K562 (cell line): ENCODE measurements around the gene ADGRL3. TPM values are rescaled to one million over a fixed set of nuclear protein-coding genes. Genes with fewer than 3 reads are reported as not detected.

Experiments
- ATAC-seq: fragments of 200-7000 bp; cut with Tn5 transposase; 3 replicates; pipeline ENCODE4 v1.9.1; 2020; ENCODE audit warnings: moderate library complexity
- BruUV-seq: library from RNA; stranded (reverse); fragments of 400-500 nt; replicated peaks from 2 replicates; lab custom pipeline; 2021; lab: Mats Ljungman, UMichigan
- CTCF ChIA-PET: fragments of 300-600 bp; formaldehyde crosslinking; extraction: SDS; loops from one replicate; lab custom pipeline; 2021; ENCODE audit warnings: low intra/inter-chr PET ratio; lab: Yijun Ruan, JAX
- POLR2A ChIA-PET: fragments of 300-600, 350-650 bp; sonication (Branson Sonifier 250); formaldehyde crosslinking; extraction: SDS; loops from one replicate; lab custom pipeline; 2021; ENCODE audit warnings: antibody characterized with exemption, inconsistent platforms; lab: Yijun Ruan, JAX
- DNase-seq, 4 experiments: peaks; one replicate each; pipeline versions ENCODE4 v3.0.0 to v3.0.0-alpha.2; 2011 to 2018; ENCODE audit warnings: low spot score in 3 of 4, mixed read lengths in 3 of 4; ENCODE audit errors: extremely low read depth in 1 of 4
- FAIRE-seq: peaks from 2 replicates; lab custom pipeline; 2011; peaks lifted over from hg19 to GRCh38; lab: Jason Lieb, UNC
- H2AFZ ChIP-seq: 2 replicates; pipeline ENCODE4 v1.6.0; 2011; ENCODE audit warnings: low read depth, low read length, control low read depth, inconsistent platforms
- H3K27ac ChIP-seq: fragments of 200-600 bp; 3 replicates; pipeline ENCODE4 v1.8.0; 2011; ENCODE audit warnings: low read depth, mild to moderate bottlenecking, control low read depth, inconsistent platforms, low read length, moderate library complexity, mixed read lengths; ENCODE audit errors: extremely low read depth
- H3K27me3 ChIP-seq, 2 experiments: fragments of 300-600 bp in 1 of 2; 2 replicates in 1 of 2; 3 replicates in 1 of 2; pipeline versions ENCODE4 v1.6.0 to v1.8.0; 2011; ENCODE audit warnings: inconsistent platforms in 2 of 2, low read length in 2 of 2, mild to moderate bottlenecking in 1 of 2, mixed read lengths in 1 of 2, moderate library complexity in 1 of 2; ENCODE audit not compliant: control insufficient read depth in 2 of 2, insufficient read depth in 2 of 2
- H3K36me3 ChIP-seq: fragments of 300-600 bp; 3 replicates; pipeline ENCODE4 v1.8.0; 2011; ENCODE audit warnings: mild to moderate bottlenecking, low read length, inconsistent platforms; ENCODE audit not compliant: control insufficient read depth, insufficient read depth
- H3K4me1 ChIP-seq, 2 experiments: fragments of 200-600 bp in 1 of 2; replicated peaks in 1 of 2; 2 replicates in 1 of 2; 3 replicates in 1 of 2; pipeline versions ENCODE4 v1.5.1 to v1.8.0; 2011; ENCODE audit warnings: inconsistent platforms in 2 of 2, low read length in 2 of 2, mild to moderate bottlenecking in 1 of 2, mixed read lengths in 1 of 2, moderate library complexity in 1 of 2; ENCODE audit not compliant: control insufficient read depth in 2 of 2, insufficient read depth in 2 of 2
- H3K4me2 ChIP-seq: 2 replicates; pipeline ENCODE4 v1.6.1; 2011; ENCODE audit warnings: low read length, control low read depth, inconsistent platforms, mixed read lengths; ENCODE audit not compliant: insufficient read depth
- H3K4me3 ChIP-seq: fragments of 200-600 bp; sonication (generic), shearing (Covaris generic); 2 replicates; pipeline ENCODE4 v1.5.1; 2016; ENCODE audit warnings: control low read depth, inconsistent platforms
- H3K79me2 ChIP-seq: fragments of 200-600 bp; 3 replicates; pipeline ENCODE4 v1.8.0; 2011; ENCODE audit warnings: low read length, inconsistent platforms; ENCODE audit not compliant: control insufficient read depth, insufficient read depth
- H3K9ac ChIP-seq, 2 experiments: 2 replicates each; pipeline versions ENCODE4 v1.6.0 to v1.6.1; 2011; ENCODE audit warnings: low read depth in 2 of 2, low read length in 2 of 2, control low read depth in 1 of 2, inconsistent platforms in 1 of 2, mild to moderate bottlenecking in 1 of 2, mixed read lengths in 1 of 2; ENCODE audit not compliant: insufficient read depth in 1 of 2
- H3K9me1 ChIP-seq: one replicate; pipeline ENCODE4 v1.6.0; 2011; ENCODE audit warnings: inconsistent platforms, mild to moderate bottlenecking, low read length, moderate library complexity; ENCODE audit not compliant: control insufficient read depth, insufficient read depth
- H3K9me3 ChIP-seq: replicated peaks from 2 replicates; pipeline ENCODE4 v1.5.1; 2011; ENCODE audit warnings: low read depth, low read length, inconsistent platforms; ENCODE audit not compliant: control insufficient read depth, insufficient read depth
- H4K20me1 ChIP-seq: replicated peaks from 2 replicates; pipeline ENCODE4 v1.6.1; 2011; ENCODE audit warnings: low read length, inconsistent platforms, mixed read lengths; ENCODE audit not compliant: control insufficient read depth, insufficient read depth
- CREB1 ChIP-seq, 2 experiments: sonication (generic) in 1 of 2; formaldehyde crosslinking in 1 of 2; IDR thresholded peaks; 2 replicates each; pipeline versions ENCODE4 v1.6.1 to v1.8.0; 2012 to 2022; ENCODE audit warnings: inconsistent platforms in 1 of 2, mild to moderate bottlenecking in 1 of 2, missing genetic modification reagents in 1 of 2, moderate library complexity in 1 of 2
- DDX20 ChIP-seq: fragments of 450-650 bp; IDR thresholded peaks from 2 replicates; pipeline ENCODE4 v1.6.1; 2016; ENCODE audit warnings: missing genetic modification characterization, low read depth, mild to moderate bottlenecking, missing compliant biosample characterization, moderate library complexity
- FOXA3 ChIP-seq, 2 experiments: fragments of 450-650 bp in 1 of 2; sonication (generic) in 1 of 2; formaldehyde crosslinking; IDR thresholded peaks in 1 of 2; conservative IDR thresholded peaks in 1 of 2; 2 replicates each; pipeline versions ENCODE4 v1.4.0 to v1.8.0; 2020 to 2022; ENCODE audit warnings: mild to moderate bottlenecking in 2 of 2, missing genetic modification reagents in 1 of 2
- FUS ChIP-seq: fragments of 200-400 bp; formaldehyde crosslinking; optimal IDR thresholded peaks from 2 replicates; pipeline ENCODE3; 2017; ENCODE audit warnings: low read depth, low read length
- NCOA1 ChIP-seq: fragments of 450-650 bp; IDR thresholded peaks from 2 replicates; pipeline ENCODE4 v1.6.1; 2016; ENCODE audit warnings: low read depth
- ZNF12 ChIP-seq: sonication (generic); formaldehyde crosslinking; IDR thresholded peaks from 2 replicates; pipeline ENCODE4 v1.4.0; 2020; ENCODE audit warnings: mild to moderate bottlenecking, missing genetic modification reagents
- WGBS: fragments of 100-300 bp; shearing (Covaris generic); methylation state at CpG from one replicate; pipeline ENCODE4 v1.1.6; 2016; ENCODE audit warnings: low coverage, mixed read lengths; ENCODE audit not compliant: insufficient coverage; ENCODE audit errors: missing lambda C conversion rate; 5-methylcytosine and 5-hydroxymethylcytosine counted together
- in situ Hi-C: fragments of 300-500 bp; cut with MboI; formaldehyde crosslinking; loops from 4 replicates; pipeline ENCODE4 v1.15.0; 2018; ENCODE audit warnings: inconsistent platforms, mixed read lengths
- intact Hi-C: fragments of 100-400 bp; cut with micrococcal nuclease; formaldehyde crosslinking; loops from 2 replicates; pipeline ENCODE4 v1.14.2; 2022
- polyA plus RNA-seq, 8 experiments: library from polyadenylated mRNA; depleted of rRNA in 4 of 8; stranded (reverse) in 5 of 8; unstranded in 3 of 8; fragments of >200 nt; fragmentation: Nextera tagmentation in 2 of 8; fragmentation: Illumina TruSeq in 1 of 8; extraction: Ambion mirVana in 2 of 8; extraction: Trizol in 1 of 8; gene quantifications; 2 replicates each; pipeline versions ENCODE4 v1.2.1 to v1.2.3, GENCODE V29; 2011 to 2014; ENCODE audit warnings: inconsistent platforms in 1 of 8, missing spikeins in 1 of 8
- total RNA-seq, 7 experiments: library from RNA; depleted of rRNA in 6 of 7; stranded (reverse); fragments of >200 nt in 6 of 7; fragmentation: Illumina TruSeq in 2 of 7; extraction: Trizol in 2 of 7; gene quantifications; 2 replicates each; pipeline versions ENCODE4 v1.2.1 to v1.2.3, GENCODE V29; 2011 to 2021; ENCODE audit warnings: low replicate concordance in 1 of 7
- TF ChIP-seq, protein P1 (sequence below): fragments of 250-450 bp; sonication (Bioruptor Pico); IDR thresholded peaks from 2 replicates; pipeline ENCODE4 v1.5.0; 2021
- TF ChIP-seq, protein P2 (sequence below): sonication (generic); formaldehyde crosslinking; IDR thresholded peaks from 2 replicates; pipeline ENCODE4 v1.8.0; 2022; ENCODE audit warnings: mild to moderate bottlenecking, missing genetic modification reagents

Gene ADGRL3
- total and polyA plus RNA-seq, 9 of the 15 experiments (the other 6 are each of a cell fraction or from before 2014, with no cell fraction given), result 0.03 to 0.14 (median 0.04) TPM; not detected in 2

GRCh38 chr4:61214680-61215079, 14.6 kb downstream of the ADGRL3 start:
- H3K4me1 ChIP-seq, result no peaks in the 10 kb centered on the region
- H3K36me3 ChIP-seq, result no peaks in the 10 kb centered on the region
- no peak for DNase-seq
- ChIA-PET POLR2A (no interaction called here), CTCF (no interaction called here)
- no peaks in the 10 kb centered on the region for H3K9me3 ChIP-seq
- H3K27me3 ChIP-seq, result no peaks in the 10 kb centered on the region
- no peaks in the 10 kb centered on the region for H3K79me2 ChIP-seq
- no peak overlapping the region for H3K9ac ChIP-seq
- H3K4me3 ChIP-seq, result no peak overlapping the region
- TF ChIP-seq FOXA3 (CRISPR knock-in tag; conservative IDR thresholded peaks at IDR 0.05 in 1 of 2, IDR thresholded peaks at IDR 0.05 in 1 of 2), result no peak
- no peak overlapping the region for H2AFZ ChIP-seq
- no peak overlapping the region for H3K27ac ChIP-seq
- intact Hi-C loops (no loop called here), in situ Hi-C loops (no loop called here)
- H4K20me1 ChIP-seq, result no peaks in the 10 kb centered on the region
- FAIRE-seq, result no peak
- 5% methylated on average over 5 of the region's 5 CpGs for WGBS
- H3K4me2 ChIP-seq, result no peak overlapping the region
- BruUV-seq, result no TSS peak
- no peaks in the 10 kb centered on the region for H3K9me1 ChIP-seq
- ATAC-seq, result no peak

DNA sequence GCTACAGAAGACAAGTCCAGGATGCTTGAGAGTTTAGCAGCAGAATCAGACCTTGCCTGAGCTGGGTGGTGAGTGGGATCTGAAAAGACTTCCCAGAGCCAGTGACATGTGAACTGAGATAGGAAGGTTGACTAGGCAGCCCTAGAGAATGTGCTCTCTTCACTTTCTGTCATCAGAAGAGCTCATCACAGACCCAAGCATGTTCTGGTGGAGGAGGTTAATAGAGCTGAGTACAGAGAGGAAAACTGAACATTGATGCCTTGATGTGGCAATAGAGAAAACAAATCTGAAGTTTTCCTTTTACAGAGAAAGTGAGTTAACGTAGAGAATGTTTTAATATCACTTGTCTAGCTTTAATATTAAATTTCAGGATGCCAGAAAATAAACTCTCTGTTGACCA, 17.1 kb downstream of the ADGRL3 start:
- in situ Hi-C loops (no loop called here), intact Hi-C loops (no loop called here)

More for the DNA sequence above, 17.1 kb downstream of the ADGRL3 start:
- no peak overlapping the region for H3K27ac ChIP-seq
- H3K9ac ChIP-seq, result no peak overlapping the region
- no TSS peak for BruUV-seq
- H3K4me1 ChIP-seq, result no peaks in the 10 kb centered on the region
- no peak overlapping the region for H3K4me2 ChIP-seq
- FAIRE-seq (no peak), DNase-seq (no peak), ATAC-seq (no peak)
- TF ChIP-seq DDX20 (tag) (no peak), CREB1 (IDR thresholded peaks at IDR 0.05) (no peak), CREB1 (CRISPR knock-in tag; IDR thresholded peaks at IDR 0.05) (no peak), ZNF12 (CRISPR knock-in tag) (no peak), FUS (no peak), NCOA1 (no peak)
- TF ChIP-seq, protein P1, sequence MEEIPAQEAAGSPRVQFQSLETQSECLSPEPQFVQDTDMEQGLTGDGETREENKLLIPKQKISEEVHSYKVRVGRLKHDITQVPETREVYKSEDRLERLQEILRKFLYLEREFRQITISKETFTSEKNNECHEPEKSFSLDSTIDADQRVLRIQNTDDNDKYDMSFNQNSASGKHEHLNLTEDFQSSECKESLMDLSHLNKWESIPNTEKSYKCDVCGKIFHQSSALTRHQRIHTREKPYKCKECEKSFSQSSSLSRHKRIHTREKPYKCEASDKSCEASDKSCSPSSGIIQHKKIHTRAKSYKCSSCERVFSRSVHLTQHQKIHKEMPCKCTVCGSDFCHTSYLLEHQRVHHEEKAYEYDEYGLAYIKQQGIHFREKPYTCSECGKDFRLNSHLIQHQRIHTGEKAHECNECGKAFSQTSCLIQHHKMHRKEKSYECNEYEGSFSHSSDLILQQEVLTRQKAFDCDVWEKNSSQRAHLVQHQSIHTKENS (CRISPR knock-in tag), result no peak
- TF ChIP-seq, protein P2, sequence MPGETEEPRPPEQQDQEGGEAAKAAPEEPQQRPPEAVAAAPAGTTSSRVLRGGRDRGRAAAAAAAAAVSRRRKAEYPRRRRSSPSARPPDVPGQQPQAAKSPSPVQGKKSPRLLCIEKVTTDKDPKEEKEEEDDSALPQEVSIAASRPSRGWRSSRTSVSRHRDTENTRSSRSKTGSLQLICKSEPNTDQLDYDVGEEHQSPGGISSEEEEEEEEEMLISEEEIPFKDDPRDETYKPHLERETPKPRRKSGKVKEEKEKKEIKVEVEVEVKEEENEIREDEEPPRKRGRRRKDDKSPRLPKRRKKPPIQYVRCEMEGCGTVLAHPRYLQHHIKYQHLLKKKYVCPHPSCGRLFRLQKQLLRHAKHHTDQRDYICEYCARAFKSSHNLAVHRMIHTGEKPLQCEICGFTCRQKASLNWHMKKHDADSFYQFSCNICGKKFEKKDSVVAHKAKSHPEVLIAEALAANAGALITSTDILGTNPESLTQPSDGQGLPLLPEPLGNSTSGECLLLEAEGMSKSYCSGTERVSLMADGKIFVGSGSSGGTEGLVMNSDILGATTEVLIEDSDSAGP (CRISPR knock-in tag), result no peak
- H3K27me3 ChIP-seq, result no peaks in the 10 kb centered on the region
- WGBS, result 8% methylated on average over 1 of the region's 1 CpG
- no peaks in the 10 kb centered on the region for H3K9me1 ChIP-seq
- no peaks in the 10 kb centered on the region for H3K79me2 ChIP-seq
- H4K20me1 ChIP-seq, result no peaks in the 10 kb centered on the region
- POLR2A ChIA-PET, result no interaction called here
- no peaks in the 10 kb centered on the region for H3K9me3 ChIP-seq
- CTCF ChIA-PET, result no interaction called here
- H2AFZ ChIP-seq, result no peak overlapping the region
- no peaks in the 10 kb centered on the region for H3K36me3 ChIP-seq
- no peak overlapping the region for H3K4me3 ChIP-seq
